ENCODE data around the gene TGFBR2.

Gene TGFBR2

DNA sequence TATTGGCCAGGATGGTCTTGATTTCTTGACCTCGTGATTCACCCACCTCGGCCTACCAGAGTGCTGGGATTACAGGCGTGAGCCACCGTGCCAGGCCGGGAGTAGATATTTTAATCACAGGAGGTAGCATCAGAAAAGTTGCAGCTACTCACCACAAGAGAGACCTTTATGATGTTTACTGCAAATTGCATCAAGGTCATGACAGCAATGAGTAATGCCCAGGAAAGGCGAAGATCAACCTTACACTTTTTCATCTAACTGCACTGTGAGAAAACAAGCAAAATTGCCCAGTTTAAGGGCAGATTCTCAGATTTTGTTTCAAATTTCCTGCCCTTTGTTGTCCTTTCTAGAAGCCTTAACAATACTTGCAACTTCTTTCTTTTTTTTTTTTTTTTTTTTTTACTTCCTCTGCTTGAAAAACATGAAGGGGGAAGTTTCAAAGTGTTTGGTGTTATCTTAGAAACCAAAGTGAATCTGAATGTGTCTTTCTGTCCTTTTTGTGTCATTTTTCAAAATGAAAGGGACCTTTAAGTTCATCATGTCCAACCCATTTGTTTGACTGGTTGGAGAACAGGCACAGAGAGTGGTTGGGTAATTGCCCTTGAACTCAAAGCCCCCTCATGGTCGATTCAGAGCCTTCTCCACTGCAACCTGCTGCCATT, 25.0 kb downstream of the TGFBR2 start:
- no peaks in the 10 kb centered on the region for H3K27me3 ChIP-seq (ENCODE audit: low read length)
- no peak overlapping the region for H3K4me3 ChIP-seq (ENCODE audit: insufficient read depth, low read length, poor library complexity, severe bottlenecking)
- H4K20me1 ChIP-seq (ENCODE audit: low read depth, low read length), result no peaks in the 10 kb centered on the region
- H3K9ac ChIP-seq (ENCODE audit: low read length), result no peak overlapping the region
- H3K36me3 ChIP-seq (ENCODE audit: low read length), result no peaks in the 10 kb centered on the region
- H3K27ac ChIP-seq (ENCODE audit: low read depth, low read length), result peak overlapping the region; percentile 58
- peaks cover 96% of the 10 kb centered on the region for H3K79me2 ChIP-seq (ENCODE audit: insufficient read depth, low read length)
- H3F3A ChIP-seq (ENCODE audit: insufficient read depth), result peaks cover 30% of the 10 kb centered on the region
- no peak for TF ChIP-seq EZH2phosphoT487 (conservative IDR thresholded peaks at IDR 0.05; ENCODE audit: low read length)
- TF ChIP-seq, protein P1, sequence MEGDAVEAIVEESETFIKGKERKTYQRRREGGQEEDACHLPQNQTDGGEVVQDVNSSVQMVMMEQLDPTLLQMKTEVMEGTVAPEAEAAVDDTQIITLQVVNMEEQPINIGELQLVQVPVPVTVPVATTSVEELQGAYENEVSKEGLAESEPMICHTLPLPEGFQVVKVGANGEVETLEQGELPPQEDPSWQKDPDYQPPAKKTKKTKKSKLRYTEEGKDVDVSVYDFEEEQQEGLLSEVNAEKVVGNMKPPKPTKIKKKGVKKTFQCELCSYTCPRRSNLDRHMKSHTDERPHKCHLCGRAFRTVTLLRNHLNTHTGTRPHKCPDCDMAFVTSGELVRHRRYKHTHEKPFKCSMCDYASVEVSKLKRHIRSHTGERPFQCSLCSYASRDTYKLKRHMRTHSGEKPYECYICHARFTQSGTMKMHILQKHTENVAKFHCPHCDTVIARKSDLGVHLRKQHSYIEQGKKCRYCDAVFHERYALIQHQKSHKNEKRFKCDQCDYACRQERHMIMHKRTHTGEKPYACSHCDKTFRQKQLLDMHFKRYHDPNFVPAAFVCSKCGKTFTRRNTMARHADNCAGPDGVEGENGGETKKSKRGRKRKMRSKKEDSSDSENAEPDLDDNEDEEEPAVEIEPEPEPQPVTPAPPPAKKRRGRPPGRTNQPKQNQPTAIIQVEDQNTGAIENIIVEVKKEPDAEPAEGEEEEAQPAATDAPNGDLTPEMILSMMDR (IDR thresholded peaks at IDR 0.05; ENCODE audit: insufficient read depth, low read length, poor library complexity, severe bottlenecking), result no peak
- no peak overlapping the region for H2AFZ ChIP-seq (ENCODE audit: low read depth, low read length, severe bottlenecking)
- H3K9me2 ChIP-seq (replicated peaks; ENCODE audit: insufficient read depth, low read length), result no peaks in the 10 kb centered on the region
- no peaks in the 10 kb centered on the region for H3K9me3 ChIP-seq (ENCODE audit: insufficient read depth, low read length)
- peak overlapping the region; percentile 51 for H3K4me2 ChIP-seq (ENCODE audit: low read depth, low read length, poor library complexity, severe bottlenecking)

DNA sequence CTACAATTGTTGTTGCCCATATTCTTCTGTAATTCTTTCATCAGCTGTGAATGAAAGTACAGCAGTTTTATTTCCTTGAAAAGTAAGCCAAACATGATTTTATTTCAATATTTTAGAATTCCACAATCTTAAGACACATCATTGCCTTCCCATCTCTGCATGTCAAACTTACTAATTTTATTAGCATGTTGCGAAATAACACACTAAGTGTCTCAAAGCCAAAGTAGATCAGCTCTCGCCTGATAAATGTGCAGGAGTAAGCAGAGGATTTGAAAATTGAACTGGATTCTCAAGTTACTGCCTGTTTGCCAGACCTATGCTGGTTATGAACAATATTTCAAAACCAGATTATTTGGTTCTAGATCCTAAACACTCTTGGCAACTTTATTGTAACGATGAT, 25.7 kb downstream of the TGFBR2 start:
- H3K36me3 ChIP-seq (ENCODE audit: low read length), result no peaks in the 10 kb centered on the region
- H4K20me1 ChIP-seq (ENCODE audit: low read depth, low read length), result no peaks in the 10 kb centered on the region
- no peak overlapping the region for H2AFZ ChIP-seq (ENCODE audit: low read depth, low read length, severe bottlenecking)
- peak overlapping the region; percentile 51 for H3K4me2 ChIP-seq (ENCODE audit: low read depth, low read length, poor library complexity, severe bottlenecking)
- H3K9me2 ChIP-seq (replicated peaks; ENCODE audit: insufficient read depth, low read length), result no peaks in the 10 kb centered on the region
- H3K27ac ChIP-seq (ENCODE audit: low read depth, low read length), result peak overlapping the region; percentile 58
- H3K9ac ChIP-seq (ENCODE audit: low read length), result no peak overlapping the region
- H3K27me3 ChIP-seq (ENCODE audit: low read length), result no peaks in the 10 kb centered on the region
- TF ChIP-seq EZH2phosphoT487 (conservative IDR thresholded peaks at IDR 0.05; ENCODE audit: low read length), result no peak
- TF ChIP-seq, protein P1 (IDR thresholded peaks at IDR 0.05; ENCODE audit: insufficient read depth, low read length, poor library complexity, severe bottlenecking), result no peak
- no peak overlapping the region for H3K4me3 ChIP-seq (ENCODE audit: insufficient read depth, low read length, poor library complexity, severe bottlenecking)
- H3K9me3 ChIP-seq (ENCODE audit: insufficient read depth, low read length), result no peaks in the 10 kb centered on the region
- H3F3A ChIP-seq (ENCODE audit: insufficient read depth), result peaks cover 30% of the 10 kb centered on the region
- H3K79me2 ChIP-seq (ENCODE audit: insufficient read depth, low read length), result peaks cover 95% of the 10 kb centered on the region

DNA sequence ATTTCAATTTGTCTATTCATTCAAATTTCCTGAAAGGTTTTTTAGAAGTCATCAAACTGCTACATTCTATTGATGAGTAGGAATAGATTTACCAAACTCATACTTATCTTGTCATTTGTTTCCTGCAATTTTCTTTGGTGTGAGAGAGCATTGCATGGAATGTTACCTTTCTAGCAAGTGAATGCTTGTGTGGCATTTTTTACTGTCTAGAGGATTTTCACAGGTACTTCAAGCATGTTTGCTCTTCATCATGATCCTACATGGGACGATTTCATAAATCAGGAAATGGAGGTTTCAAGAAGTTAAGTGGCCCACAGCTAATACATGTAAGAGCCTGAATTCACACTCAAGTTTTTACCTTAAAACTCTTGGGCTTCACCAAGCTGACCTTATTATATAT, 26.1 kb downstream of the TGFBR2 start:
- no peak overlapping the region for H3K9ac ChIP-seq (ENCODE audit: low read length)
- H2AFZ ChIP-seq (ENCODE audit: low read depth, low read length, severe bottlenecking), result no peak overlapping the region
- H3K9me2 ChIP-seq (replicated peaks; ENCODE audit: insufficient read depth, low read length), result no peaks in the 10 kb centered on the region
- H3K4me2 ChIP-seq (ENCODE audit: low read depth, low read length, poor library complexity, severe bottlenecking), result no peak overlapping the region
- H3K27ac ChIP-seq (ENCODE audit: low read depth, low read length), result peak overlapping the region; percentile 21; the same call in 1 of the 2 replicates
- no peaks in the 10 kb centered on the region for H3K36me3 ChIP-seq (ENCODE audit: low read length)
- H3K4me3 ChIP-seq (ENCODE audit: insufficient read depth, low read length, poor library complexity, severe bottlenecking), result no peak overlapping the region
- H3K9me3 ChIP-seq (ENCODE audit: insufficient read depth, low read length), result no peaks in the 10 kb centered on the region
- no peaks in the 10 kb centered on the region for H4K20me1 ChIP-seq (ENCODE audit: low read depth, low read length)
- peaks cover 30% of the 10 kb centered on the region for H3F3A ChIP-seq (ENCODE audit: insufficient read depth)
- H3K79me2 ChIP-seq (ENCODE audit: insufficient read depth, low read length), result peaks cover 95% of the 10 kb centered on the region
- TF ChIP-seq, protein P1 (IDR thresholded peaks at IDR 0.05; ENCODE audit: insufficient read depth, low read length, poor library complexity, severe bottlenecking), result no peak
- no peak for TF ChIP-seq EZH2phosphoT487 (conservative IDR thresholded peaks at IDR 0.05; ENCODE audit: low read length)
- no peaks in the 10 kb centered on the region for H3K27me3 ChIP-seq (ENCODE audit: low read length)

Measured in SU-DHL-6 (cell line).